M059J (cell line): ENCODE results near the gene HPS6. TPM values are rescaled to one million over a fixed set of nuclear protein-coding genes. Genes with fewer than 3 reads are reported as not detected.
"Not testable (repeated sequence)": the region's sequence is repeated elsewhere in the genome, so short reads cannot be mapped to it uniquely, and the experiment has no call there.

Source experiments
- DNase-seq: peaks from one replicate; pipeline ENCODE4 v3.0.0-alpha.2; 2012; ENCODE audit warnings: low read depth
- total RNA-seq: library from RNA; depleted of rRNA; stranded (reverse); fragments of >200 nt; shearing (Covaris generic); gene quantifications from 2 replicates; pipeline ENCODE4 v1.2.3, GENCODE V29; 2014; rRNA removed

HPS6 gene
- 10.6 and 19.8 TPM in 2 replicates for total RNA-seq

- peak; percentile 89 for DNase-seq
These were observed at the start of gene HPS6 for GRCh38 chr10:102064868-102065560. Gene HPS6, plus strand, starts transcription at chr10:102065349. Its CDS starts 126 bp downstream, at chr10:102065475.

GRCh38 chr10:102016416-102016815 is 48.7 kb upstream of the HPS6 start:
- DNase-seq: no peak

GRCh38 chr10:102017295-102017694 is 47.9 kb upstream of the HPS6 start:
- no peak for DNase-seq

GRCh38 chr10:102020938-102021337 is 44.2 kb upstream of the HPS6 start:
- no peak for DNase-seq

GRCh38 chr10:102024799-102025198 is 40.4 kb upstream of the HPS6 start:
- DNase-seq: no peak

GRCh38 chr10:102027261-102027660 is 37.9 kb upstream of the HPS6 start:
- no peak for DNase-seq

- no peak for DNase-seq
These were observed 31.4 kb upstream of the HPS6 start for GRCh38 chr10:102033787-102034186.

GRCh38 chr10:102035807-102036206 is 29.3 kb upstream of the HPS6 start:
- not testable (repeated sequence) for DNase-seq

GRCh38 chr10:102038410-102038809 is 26.7 kb upstream of the HPS6 start:
- no peak for DNase-seq

GRCh38 chr10:102040305-102041050 is 24.7 kb upstream of the HPS6 start:
- no peak for DNase-seq

- DNase-seq: no peak
These were observed 19.9 kb upstream of the HPS6 start for GRCh38 chr10:102045292-102045691.

GRCh38 chr10:102046095-102046494 is 19.1 kb upstream of the HPS6 start:
- DNase-seq: no peak

GRCh38 chr10:102054881-102055646 is 10.1 kb upstream of the HPS6 start:
- peak; percentile 45 for DNase-seq

- peak; percentile 97 for DNase-seq
These were observed 9.3 kb upstream of the HPS6 start, which contains the start of gene ARMH3 for GRCh38 chr10:102055647-102056419. Gene ARMH3, minus strand, starts transcription at chr10:102056173. Its CDS starts 16,059 bp downstream, at chr10:102040114.

- DNase-seq: no peak
These were observed 5.2 kb upstream of the HPS6 start for GRCh38 chr10:102059987-102060386.

GRCh38 chr10:102064503-102064867 is 664 bp upstream of the HPS6 start:
- DNase-seq: no peak

GRCh38 chr10:102065561-102066398 is 631 bp downstream of the HPS6 start:
- peak; percentile 50 for DNase-seq

- no peak for DNase-seq
These were observed 1.4 kb downstream of the HPS6 start for GRCh38 chr10:102066399-102067088.

- no peak for DNase-seq
These were observed 2.2 kb downstream of the HPS6 start for GRCh38 chr10:102067091-102067916.
